Right lobe of liver (tissue), 6 donors: ENCODE results near the gene EEF2K. TPM values are rescaled to one million over a fixed set of nuclear protein-coding genes. Genes with fewer than 3 reads are reported as not detected.
A peak's percentile ranks its signal among the peaks of the same experiment; 100 is the strongest.

ENCODE experiments used
- ATAC-seq, 4 donors: fragments of 200-7000 bp; cut with Tn5 transposase; one replicate each; pipeline ENCODE4 v1.9.1; 2020; ENCODE audit warnings: mild to moderate bottlenecking in 4 of 4, moderate library complexity in 4 of 4
- DNase-seq, 3 donors: peaks; one replicate each; pipeline ENCODE4 v3.0.0-alpha.2; 2020
- H3K27ac ChIP-seq, 3 donors: fragments of 200-600 bp; one replicate each; pipeline ENCODE4 v1.8.0; 2022
- H3K27me3 ChIP-seq, 2 donors: fragments of 200-600 bp; one replicate each; pipeline ENCODE4 v1.8.0; 2022
- H3K36me3 ChIP-seq, 4 donors: fragments of 200-600 bp; sonication (generic) in 1 of 4; one replicate each; pipeline versions ENCODE4 v1.5.1 to v1.8.0; 2017 to 2022; ENCODE audit warnings: control low read depth in 1 of 4
- H3K4me1 ChIP-seq, 4 donors: fragments of 200-600 bp; sonication (generic) in 1 of 4; one replicate each; pipeline versions ENCODE4 v1.5.1 to v1.8.0; 2017 to 2022; ENCODE audit warnings: control low read depth in 1 of 4
- H3K4me3 ChIP-seq, 3 donors: fragments of 200-600 bp; one replicate each; pipeline ENCODE4 v1.8.0; 2022
- H3K9me3 ChIP-seq, 4 donors: fragments of 200-600 bp; sonication (generic) in 1 of 4; one replicate each; pipeline versions ENCODE4 v1.5.1 to v1.8.0; 2017 to 2022; ENCODE audit warnings: control low read depth in 1 of 4
- CTCF ChIP-seq, 4 donors: fragments of 200-600 bp in 3 of 4; fragments of 450-650 bp in 1 of 4; IDR thresholded peaks; one replicate each; pipeline versions ENCODE4 v1.5.1 to v1.8.0; 2016 to 2022; ENCODE audit warnings: antibody characterized with exemption in 4 of 4, mild to moderate bottlenecking in 2 of 4
- POLR2A ChIP-seq: fragments of 450-650 bp; IDR thresholded peaks from one replicate; pipeline ENCODE4 v1.6.1; 2017; ENCODE audit warnings: antibody characterized with exemption, mild to moderate bottlenecking
- WGBS: methylation state at CpG from one replicate; pipeline ENCODE4 v1.1.6; 2018; ENCODE audit warnings: low coverage, low lambda C conversion rate; ENCODE audit not compliant: insufficient coverage; ENCODE audit errors: missing lambda C conversion rate; 5-methylcytosine and 5-hydroxymethylcytosine counted together
- intact Hi-C, 2 donors: fragments of 100-400 bp; cut with DNase I; formaldehyde crosslinking; loops; one replicate each; pipeline versions ENCODE4 v1.11.2 to v1.14.1; 2022
- total RNA-seq, 6 experiments: library from RNA; depleted of rRNA in 2 of 6; stranded (reverse); fragments of >200 nt in 2 of 6; fragmentation: NEBNext Ultra II Directional in 3 of 6; extraction: Animal tissue kit (Norgen Biotek cat#: 25700) in 3 of 6; gene quantifications; one replicate each; pipeline versions ENCODE4 v1.1.0 to v1.2.4, GENCODE V29; 2016 to 2023
- donor health status: DM: no; HTN: yes; CAD: no.
- donor health status: DM: no; HTN: no; CAD: no.
- donor health status: DM: no; HTN: no; CAD: no.
- donor health status: DM: no; HTN: yes; CAD: no.
- donor health status: DM: no; HTN: yes; CAD: no.

Gene EEF2K
- total RNA-seq, 6 experiments from 2014 or later: 10.0 to 17.5 (median 11.5) TPM

GRCh38 chr16:22190776-22191531, 15.1 kb upstream of the EEF2K start:
- no peaks in the 10 kb centered on the region for H3K27me3 ChIP-seq
- peak overlapping the region; percentile 18 to 44 (median 30) for H3K4me3 ChIP-seq
- DNase-seq (peak; percentile 100), ATAC-seq (peak; percentile 66 to 83 (median 76))
- TF ChIP-seq CTCF (IDR thresholded peaks at IDR 0.05): no peak
- peak; percentile 95 for TF ChIP-seq POLR2A
- H3K9me3 ChIP-seq: no peaks in the 10 kb centered on the region
- H3K36me3 ChIP-seq: no peaks in the 10 kb centered on the region
- under 1% methylated on average over 42 of the region's 43 CpGs for WGBS
- H3K27ac ChIP-seq: peak overlapping the region; percentile 87 to 94 (median 93)
- intact Hi-C loops: no loop called here
- H3K4me1 ChIP-seq: peaks cover 0 to 30% (median 7%) of the 10 kb centered on the region in 4 donors

- no peak for DNase-seq
- TF ChIP-seq POLR2A (no peak), CTCF (IDR thresholded peaks at IDR 0.05) (no peak)
- WGBS: 5% methylated on average over 9 of the region's 9 CpGs
These were observed 14.4 kb upstream of the EEF2K start for GRCh38 chr16:22191532-22192260.

GRCh38 chr16:22192261-22193062, 13.6 kb upstream of the EEF2K start:
- DNase-seq (peak; percentile 82 to 90 (median 90)), ATAC-seq (peak; percentile 9 to 30 (median 20))
- WGBS: 17% methylated on average over 11 of the region's 16 CpGs
- intact Hi-C loops: no loop called here
- peak overlapping the region; percentile 6 to 44 (median 30) for H3K4me3 ChIP-seq
- H3K27me3 ChIP-seq: no peaks in the 10 kb centered on the region
- H3K27ac ChIP-seq: peak overlapping the region; percentile 87 to 94 (median 93)
- peak; percentile 50 for TF ChIP-seq POLR2A
- no peak for TF ChIP-seq CTCF (IDR thresholded peaks at IDR 0.05)
- no peaks in the 10 kb centered on the region for H3K9me3 ChIP-seq
- peaks cover 0 to 30% (median 7%) of the 10 kb centered on the region in 4 donors for H3K4me1 ChIP-seq
- H3K36me3 ChIP-seq: no peaks in the 10 kb centered on the region

More at GRCh38 chr16:22191532-22192260, 14.4 kb upstream of the EEF2K start:
- intact Hi-C loops: no loop called here
- Histone ChIP-seq H3K4me3 (peak overlapping the region; percentile 18 to 44 (median 30)), H3K27me3 (no peaks in the 10 kb centered on the region), H3K9me3 (no peaks in the 10 kb centered on the region), H3K4me1 (peaks cover 0 to 30% (median 7%) of the 10 kb centered on the region in 4 donors), H3K36me3 (no peaks in the 10 kb centered on the region), H3K27ac (peak overlapping the region; percentile 87 to 94 (median 93))
- ATAC-seq: no peak

- 67% methylated on average over 1 of the region's 2 CpGs for WGBS
- Histone ChIP-seq H3K4me1 (peaks cover 0 to 30% (median 7%) of the 10 kb centered on the region in 4 donors), H3K36me3 (no peaks in the 10 kb centered on the region), H3K27ac (peak overlapping the region; percentile 87 to 94 (median 93)), H3K9me3 (no peaks in the 10 kb centered on the region), H3K4me3 (peak overlapping the region in 1 of 3 donors; percentile 30), H3K27me3 (no peaks in the 10 kb centered on the region)
- intact Hi-C loops: no loop called here
- TF ChIP-seq POLR2A: no peak
- TF ChIP-seq CTCF (IDR thresholded peaks at IDR 0.05): no peak
- DNase-seq: no peak
- ATAC-seq: no peak
These were observed 13.0 kb upstream of the EEF2K start for GRCh38 chr16:22193063-22193411.
